B cell (primary cell): Measurements from ENCODE around the gene PDHX. TPM values are rescaled to one million over a fixed set of nuclear protein-coding genes. Genes with fewer than 3 reads are reported as not detected.

Source experiments
- ATAC-seq: fragments of 200-7000 bp; cut with Tn5 transposase; one replicate; pipeline ENCODE4 v1.10.0; 2021; ENCODE audit warnings: low read depth, mild to moderate bottlenecking, moderate number of reproducible peaks, moderate library complexity
- CTCF ChIA-PET: fragments of 350-600 bp; sonication (Branson Sonifier 250); formaldehyde crosslinking; loops from one replicate; lab custom pipeline; 2021; ENCODE audit warnings: antibody characterized with exemption, inconsistent platforms; lab: Charles Lee
- POLR2A ChIA-PET: fragments of 350-600 bp; sonication (Branson Sonifier 250); formaldehyde crosslinking; loops from one replicate; lab custom pipeline; 2021; ENCODE audit warnings: antibody characterized with exemption; lab: Charles Lee
- DNase-seq: peaks from one replicate; pipeline ENCODE4 v3.0.0; 2013
- H2AFZ ChIP-seq: 2 replicates; pipeline ENCODE4 v1.6.1; 2012; ENCODE audit warnings: mild to moderate bottlenecking, low read depth, low read length; ENCODE audit not compliant: insufficient read depth, poor library complexity, severe bottlenecking
- H3K27ac ChIP-seq, 2 donors: 1 replicate in 1 of 2; 2 replicates in 1 of 2; pipeline ENCODE4 v1.5.1; 2012 to 2013; ENCODE audit warnings: low read length in 2 of 2, mild to moderate bottlenecking in 2 of 2, moderate library complexity in 1 of 2
- H3K27me3 ChIP-seq, 4 experiments: fragments of 200-600 bp in 1 of 4; sonication (generic) in 1 of 4; replicated peaks in 1 of 4; 1 replicate in 2 of 4; 2 replicates in 2 of 4; pipeline versions ENCODE4 v1.6.1 to v1.7.0; 2013 to 2016; ENCODE audit warnings: low read length in 3 of 4, mild to moderate bottlenecking in 2 of 4, mixed read lengths in 1 of 4, moderate library complexity in 1 of 4; ENCODE audit not compliant: insufficient read depth in 4 of 4, control insufficient read depth in 3 of 4; ENCODE audit errors: control extremely low read depth in 1 of 4
- H3K36me3 ChIP-seq, 2 experiments: replicated peaks in 1 of 2; 1 replicate in 1 of 2; 2 replicates in 1 of 2; pipeline versions ENCODE4 v1.6.1 to v1.7.1; 2013; ENCODE audit warnings: low read length in 1 of 2; ENCODE audit not compliant: insufficient read depth in 2 of 2, control insufficient read depth in 1 of 2; ENCODE audit errors: control extremely low read depth in 1 of 2, extremely low read depth in 1 of 2
- H3K4me1 ChIP-seq, 2 donors: fragments of 200-600 bp in 1 of 2; sonication (generic) in 1 of 2; 1 replicate in 1 of 2; 2 replicates in 1 of 2; pipeline versions ENCODE4 v1.5.1 to v1.6.1; 2013 to 2017; ENCODE audit warnings: low read length in 2 of 2; ENCODE audit not compliant: control insufficient read depth in 2 of 2, insufficient read depth in 2 of 2
- H3K4me2 ChIP-seq: replicated peaks from 2 replicates; pipeline ENCODE3; 2012; ENCODE audit warnings: mild to moderate bottlenecking, low read depth, low read length; ENCODE audit not compliant: poor library complexity, severe bottlenecking
- H3K4me3 ChIP-seq, 5 experiments: fragments of 200-600 bp in 1 of 5; sonication (generic) in 1 of 5; 1 replicate in 3 of 5; 2 replicates in 2 of 5; pipeline versions ENCODE4 v1.5.1 to v1.7.0; 2011 to 2016; ENCODE audit warnings: low read length in 4 of 5, mild to moderate bottlenecking in 4 of 5, low read depth in 2 of 5, control low read depth in 1 of 5, moderate library complexity in 1 of 5; ENCODE audit not compliant: insufficient read depth in 1 of 5; ENCODE audit errors: control extremely low read depth in 1 of 5, extremely low read depth in 1 of 5
- H3K79me2 ChIP-seq: fragments of 200-600 bp; sonication (generic); one replicate; pipeline ENCODE4 v1.6.0; 2016; ENCODE audit warnings: low read length; ENCODE audit not compliant: control insufficient read depth, insufficient read depth
- H3K9ac ChIP-seq: fragments of 200-600 bp; sonication (generic); 2 replicates; pipeline ENCODE4 v1.6.1; 2017; ENCODE audit warnings: mild to moderate bottlenecking, low read length, moderate library complexity
- H3K9me3 ChIP-seq, 3 donors: one replicate each; pipeline versions ENCODE4 v1.6.1 to v1.7.1; 2013; ENCODE audit warnings: low read length in 2 of 3; ENCODE audit not compliant: control insufficient read depth in 2 of 3, insufficient read depth in 1 of 3; ENCODE audit errors: control extremely low read depth in 1 of 3
- H4K20me1 ChIP-seq: 2 replicates; pipeline ENCODE4 v1.6.0; 2012; ENCODE audit warnings: mild to moderate bottlenecking, low read length; ENCODE audit not compliant: insufficient read depth, control insufficient read depth, poor library complexity, severe bottlenecking
- H3K27ac Mint-ChIP-seq: one replicate; pipeline ENCODE4 v1.8.0; 2021; ENCODE audit warnings: mixed read lengths
- H3K27me3 Mint-ChIP-seq: one replicate; pipeline ENCODE4 v1.8.0; 2021; ENCODE audit warnings: mixed read lengths
- H3K4me1 Mint-ChIP-seq: one replicate; pipeline ENCODE4 v1.8.0; 2021; ENCODE audit warnings: mixed read lengths
- H3K4me3 Mint-ChIP-seq: one replicate; pipeline ENCODE4 v1.8.0; 2021; ENCODE audit warnings: mixed read lengths
- H3K9me3 Mint-ChIP-seq: one replicate; pipeline ENCODE4 v1.8.0; 2022; ENCODE audit warnings: mixed read lengths; ENCODE audit not compliant: insufficient read depth
- CTCF ChIP-seq: fragments of 200-600 bp; IDR thresholded peaks from one replicate; pipeline ENCODE4 v1.8.0; 2022; ENCODE audit warnings: antibody characterized with exemption, mild to moderate bottlenecking
- EZH2 ChIP-seq: IDR thresholded peaks from 2 replicates; pipeline ENCODE4 v1.6.1; 2012; ENCODE audit warnings: borderline replicate concordance, low read depth, mild to moderate bottlenecking, moderate library complexity, low read length; ENCODE audit not compliant: insufficient read depth, poor library complexity, severe bottlenecking
- WGBS: methylation state at CpG from one replicate; pipeline ENCODE4 v1.1.5; 2013; ENCODE audit warnings: missing lambda C conversion rate; ENCODE audit not compliant: insufficient coverage; 5-methylcytosine and 5-hydroxymethylcytosine counted together
- intact Hi-C: fragments of 100-400 bp; cut with micrococcal nuclease; formaldehyde crosslinking; loops from one replicate; pipeline ENCODE4 v1.10.0; 2022
- polyA plus RNA-seq: library from polyadenylated mRNA; depleted of rRNA; stranded (reverse); fragments of >200 nt; gene quantifications from 2 replicates; pipeline ENCODE4 v1.2.3, GENCODE V29; 2012
- total RNA-seq, 2 donors: library from RNA; stranded (reverse); fragments of 120-200 nt in 1 of 2; gene quantifications; 1 replicate in 1 of 2; 2 replicates in 1 of 2; pipeline versions ENCODE4 v1.2.3 to v1.2.4, GENCODE V29; 2013 to 2022

Gene PDHX
- total and polyA plus RNA-seq, 2 donors (not counting 1 experiment from before 2014, with no cell fraction given): 6.2 to 35.4 TPM

GRCh38 chr11:34904421-34904955 lies 11.9 kb upstream of the PDHX start:
- intact Hi-C loops: no loop called here
- ATAC-seq (no peak), DNase-seq (no peak)
- Mint-ChIP-seq H3K27me3 (no peaks in the 10 kb centered on the region), H3K4me1 (peaks cover 7% of the 10 kb centered on the region), H3K9me3 (peaks cover 7% of the 10 kb centered on the region), H3K4me3 (no peak overlapping the region), H3K27ac (no peak overlapping the region)
- no peak overlapping the region for H2AFZ ChIP-seq
- peaks cover 7 to 9% of the 10 kb centered on the region in 2 experiments for H3K36me3 ChIP-seq
- no peak overlapping the region for H3K4me2 ChIP-seq
- WGBS: 100% methylated on average over 2 of the region's 3 CpGs
- no peaks in the 10 kb centered on the region for H3K27me3 ChIP-seq
- H3K9me3 ChIP-seq: peaks cover 6 to 41% (median 22%) of the 10 kb centered on the region in 3 donors
- ChIA-PET POLR2A (no interaction called here), CTCF (interaction anchor here (0.6 kb wide), 1 partner anchor 12 kb away, joined by 3 read pairs; no protein-coding TSS in a partner anchor)
- H3K4me3 ChIP-seq: no peak overlapping the region
- no peak overlapping the region for H3K9ac ChIP-seq
- H3K4me1 ChIP-seq: no peaks in the 10 kb centered on the region
- no peak overlapping the region for H3K27ac ChIP-seq
- H4K20me1 ChIP-seq: peaks cover 8% of the 10 kb centered on the region
- peaks cover 84% of the 10 kb centered on the region for H3K79me2 ChIP-seq
- TF ChIP-seq CTCF: no peak
- no peak for TF ChIP-seq EZH2

- Histone ChIP-seq H3K27me3 (no peaks in the 10 kb centered on the region), H3K9ac (no peak overlapping the region), H3K4me3 (no peak overlapping the region), H4K20me1 (peaks cover 18% of the 10 kb centered on the region), H3K79me2 (peaks cover 90% of the 10 kb centered on the region), H3K9me3 (peaks cover under 1 to 29% (median 14%) of the 10 kb centered on the region in 3 donors), H3K4me2 (no peak overlapping the region), H3K36me3 (peaks cover 7 to 10% of the 10 kb centered on the region in 2 experiments), H3K4me1 (peaks cover 1 to 4% of the 10 kb centered on the region in 2 donors), H2AFZ (no peak overlapping the region), H3K27ac (no peak overlapping the region)
- Mint-ChIP-seq H3K27me3 (no peaks in the 10 kb centered on the region), H3K27ac (no peak overlapping the region), H3K4me1 (peaks cover 7% of the 10 kb centered on the region), H3K9me3 (peaks cover 2% of the 10 kb centered on the region), H3K4me3 (no peak overlapping the region)
- DNase-seq (no peak), ATAC-seq (no peak)
- no peak for TF ChIP-seq EZH2
- no peak for TF ChIP-seq CTCF
- CTCF ChIA-PET: no interaction called here
- POLR2A ChIA-PET: no interaction called here
- intact Hi-C loops: no loop called here
- WGBS: 100% methylated on average over 2 of the region's 7 CpGs
Measured at GRCh38 chr11:34905666-34906065, 10.8 kb upstream of the PDHX start.
